ENCODE measurements around the gene ZNF800. TPM values are rescaled to one million over a fixed set of nuclear protein-coding genes. Genes with fewer than 3 reads are reported as not detected.

The ZNF800 gene
- total RNA-seq (2014; rRNA removed; shearing (Covaris generic)) = 16.9 and 19.9 TPM in 2 replicates
- polyA plus RNA-seq (2016; fragmentation: Nextera tagmentation; extraction: Ambion mirVana) = 20.3 and 20.8 TPM in 2 replicates

DNA sequence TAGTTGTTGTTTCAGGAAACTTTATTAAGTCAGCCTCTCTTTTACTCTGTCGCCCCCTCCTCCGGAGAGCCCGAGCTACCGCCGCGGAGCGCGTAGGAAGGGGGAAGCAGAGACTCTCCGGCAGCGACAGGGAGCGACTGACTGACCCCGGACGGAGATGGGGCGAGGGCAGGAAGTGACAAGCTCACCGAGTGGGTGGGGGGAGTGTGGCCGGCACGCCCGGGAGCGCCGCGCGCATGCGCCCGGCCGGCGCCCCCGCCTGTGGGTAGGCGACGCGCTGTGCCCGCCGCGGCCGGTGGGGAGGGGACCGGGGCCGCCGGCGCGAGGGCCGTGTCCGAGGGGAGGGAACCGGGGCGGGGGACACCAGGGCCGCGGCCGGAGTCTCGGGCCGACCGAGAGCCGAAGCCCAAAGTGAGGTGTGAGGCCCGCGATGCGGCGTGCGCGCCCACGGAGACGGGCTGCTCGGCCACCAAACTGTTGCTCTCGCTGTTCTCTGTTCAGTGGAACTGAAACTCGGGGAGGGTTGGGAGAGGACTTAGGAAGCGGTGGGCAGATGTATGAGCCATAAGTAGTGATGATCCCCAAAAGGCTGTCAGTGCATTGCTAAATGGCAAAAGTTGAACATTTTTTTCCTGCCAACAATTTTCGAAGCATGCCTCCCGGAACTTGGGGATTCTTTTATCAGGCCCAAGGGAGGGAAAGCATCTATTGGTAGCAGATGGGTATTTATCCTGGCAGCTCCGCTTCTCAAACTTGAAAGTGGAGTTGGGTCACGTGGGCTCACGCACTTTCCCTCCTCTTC is at the start of gene ZNF800:
Gene ZNF800 (minus strand): TSS at position 143 of the 802 bp plus-strand sequence. CDS start 1,151 bp downstream, outside the sequence.
- in situ Hi-C loops (cut with MboI) = no loop called here
- peak within 1 kb of the TSS; percentile 85 for H3K27ac ChIP-seq
- H2AFZ ChIP-seq = peak within 1 kb of the TSS; percentile 84
- peak within 1 kb of the TSS; percentile 95 for H3K9ac ChIP-seq
- H3K79me2 ChIP-seq (ENCODE audit: insufficient read depth) = peaks cover 45% of the 10 kb centered on the region
- 0 to 1% methylated on average over 27 to 67 of the region's 67 CpGs for WGBS, 2 experiments (ENCODE audit: low coverage in 1 of 2, low lambda C conversion rate in 2 of 2, missing lambda C conversion rate in 2 of 2)
- H3F3A ChIP-seq (ENCODE audit: insufficient read depth) = peaks cover 8% of the 10 kb centered on the region; the same call in 1 of the 2 replicates
- DNase-seq = peak; percentile 91
- TF ChIP-seq EZH2 (IDR thresholded peaks at IDR 0.05; ENCODE audit: insufficient read depth, poor library complexity, severe bottlenecking) = no peak
- no peak for TF ChIP-seq EZH2phosphoT487 (IDR thresholded peaks at IDR 0.05; ENCODE audit: insufficient read depth, low read depth)
- H4K20me1 ChIP-seq (ENCODE audit: insufficient read depth) = no peaks in the 10 kb centered on the region
- peak within 1 kb of the TSS; percentile 96 for H3K4me2 ChIP-seq (ENCODE audit: unreplicated experiment)
- no peaks in the 10 kb centered on the region for H3K9me2 ChIP-seq (ENCODE audit: insufficient read depth)
- H3K27me3 ChIP-seq (replicated peaks; ENCODE audit: insufficient read depth) = no peaks in the 10 kb centered on the region
- no peaks in the 10 kb centered on the region for H3K9me3 ChIP-seq (ENCODE audit: low read depth)
- H3K4me1 ChIP-seq (ENCODE audit: insufficient read depth) = peaks cover 25% of the 10 kb centered on the region
- peak within 1 kb of the TSS; percentile 87 for H3K4me3 ChIP-seq
- peaks cover 16% of the 10 kb centered on the region for H3K36me3 ChIP-seq (ENCODE audit: low read depth)

- no peak overlapping the region for H3K4me2 ChIP-seq (ENCODE audit: unreplicated experiment)
- H3K9me3 ChIP-seq (ENCODE audit: low read depth) = no peaks in the 10 kb centered on the region
- no peaks in the 10 kb centered on the region for H3K79me2 ChIP-seq (ENCODE audit: insufficient read depth)
- H3K9ac ChIP-seq = no peak overlapping the region
- peaks cover 20% of the 10 kb centered on the region for H3K4me1 ChIP-seq (ENCODE audit: insufficient read depth)
- H2AFZ ChIP-seq = no peak overlapping the region
- no peak overlapping the region for H3K27ac ChIP-seq
- no peak for DNase-seq
- no peaks in the 10 kb centered on the region for H3K9me2 ChIP-seq (ENCODE audit: insufficient read depth)
- WGBS, 2 experiments (ENCODE audit: low coverage in 1 of 2, low lambda C conversion rate in 2 of 2, missing lambda C conversion rate in 2 of 2) = 49 to 67% methylated on average over 2 of the region's 2 CpGs
- 0 out of 2 replicates have a peak, but pooled peaks cover 12% of the 10 kb centered on the region for H3F3A ChIP-seq (ENCODE audit: insufficient read depth)
- no peaks in the 10 kb centered on the region for H3K36me3 ChIP-seq (ENCODE audit: low read depth)
- no peaks in the 10 kb centered on the region for H3K27me3 ChIP-seq (replicated peaks; ENCODE audit: insufficient read depth)
- TF ChIP-seq EZH2 (IDR thresholded peaks at IDR 0.05; ENCODE audit: insufficient read depth, poor library complexity, severe bottlenecking) (no peak), EZH2phosphoT487 (IDR thresholded peaks at IDR 0.05; ENCODE audit: insufficient read depth, low read depth) (no peak)
- H4K20me1 ChIP-seq (ENCODE audit: insufficient read depth) = no peaks in the 10 kb centered on the region
- H3K4me3 ChIP-seq = no peak overlapping the region
- in situ Hi-C loops (cut with MboI) = no loop called here
These were observed 47.7 kb upstream of the ZNF800 start for GRCh38 chr7:127440206-127440605.

DNA sequence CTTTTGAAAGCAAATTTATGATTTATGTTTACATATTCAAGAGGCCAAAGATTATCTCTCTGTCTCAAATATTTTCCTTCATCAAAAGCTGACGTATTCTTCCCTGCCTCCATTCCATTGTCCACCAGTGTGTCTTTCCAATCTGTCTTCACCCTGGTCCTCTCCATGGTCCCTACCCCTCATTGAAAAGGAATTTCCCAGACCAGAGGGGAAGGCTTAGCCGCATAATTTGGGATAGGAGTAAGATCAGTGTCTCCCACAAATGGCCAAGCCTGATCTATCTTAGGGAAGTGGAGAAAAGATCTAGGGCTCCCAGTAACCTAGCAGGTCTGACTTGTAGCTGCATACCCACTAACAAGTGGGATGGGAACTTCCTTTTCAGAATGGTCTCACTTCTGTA is 46.3 kb upstream of the ZNF800 start:
- H3K27ac ChIP-seq = no peak overlapping the region
- TF ChIP-seq EZH2phosphoT487 (IDR thresholded peaks at IDR 0.05; ENCODE audit: insufficient read depth, low read depth) (no peak), EZH2 (IDR thresholded peaks at IDR 0.05; ENCODE audit: insufficient read depth, poor library complexity, severe bottlenecking) (no peak)
- in situ Hi-C loops (cut with MboI) = no loop called here
- H3K36me3 ChIP-seq (ENCODE audit: low read depth) = no peaks in the 10 kb centered on the region
- DNase-seq = no peak
- H3K79me2 ChIP-seq (ENCODE audit: insufficient read depth) = no peaks in the 10 kb centered on the region
- no peak overlapping the region for H3K9ac ChIP-seq
- no peaks in the 10 kb centered on the region for H3K9me3 ChIP-seq (ENCODE audit: low read depth)
- no peak overlapping the region for H3K4me3 ChIP-seq
- no peaks in the 10 kb centered on the region for H3K9me2 ChIP-seq (ENCODE audit: insufficient read depth)
- no peak overlapping the region for H2AFZ ChIP-seq
- no peaks in the 10 kb centered on the region for H4K20me1 ChIP-seq (ENCODE audit: insufficient read depth)
- 0 out of 2 replicates have a peak, but pooled peaks cover 7% of the 10 kb centered on the region for H3K27me3 ChIP-seq (replicated peaks; ENCODE audit: insufficient read depth)
- 0 out of 2 replicates have a peak, but pooled peaks cover 12% of the 10 kb centered on the region for H3F3A ChIP-seq (ENCODE audit: insufficient read depth)
- WGBS, 2 experiments (ENCODE audit: low coverage in 1 of 2, low lambda C conversion rate in 2 of 2, missing lambda C conversion rate in 2 of 2) = 44 to 55% methylated on average over 2 of the region's 2 CpGs
- peaks cover 20% of the 10 kb centered on the region for H3K4me1 ChIP-seq (ENCODE audit: insufficient read depth)
- no peak overlapping the region for H3K4me2 ChIP-seq (ENCODE audit: unreplicated experiment)

DNA sequence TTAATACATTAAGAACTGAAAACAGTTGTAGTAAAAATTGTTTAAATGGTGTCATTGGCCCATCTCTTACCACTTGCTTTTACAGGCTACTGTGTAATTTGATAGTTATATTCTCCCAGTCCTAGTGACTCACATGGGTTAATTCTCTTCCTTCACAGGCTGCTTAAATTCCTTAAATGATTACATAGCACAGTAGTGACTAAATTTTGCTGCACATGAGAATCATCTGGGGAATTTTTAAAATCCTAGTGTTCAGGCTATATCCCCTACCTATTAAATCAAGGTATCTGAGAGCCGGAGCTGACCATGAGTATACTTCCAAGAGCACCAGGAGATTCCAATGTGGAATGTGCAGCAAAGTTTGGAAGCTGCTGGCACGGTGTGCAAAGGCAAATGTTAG is 45.3 kb upstream of the ZNF800 start:
- H3K27ac ChIP-seq = no peak overlapping the region
- no peak overlapping the region for H3K4me3 ChIP-seq

More for the DNA sequence above, 45.3 kb upstream of the ZNF800 start:
- in situ Hi-C loops (cut with MboI) = no loop called here
- H4K20me1 ChIP-seq (ENCODE audit: insufficient read depth) = no peaks in the 10 kb centered on the region
- H3K79me2 ChIP-seq (ENCODE audit: insufficient read depth) = no peaks in the 10 kb centered on the region
- peak overlapping the region; percentile 54 for H3K4me2 ChIP-seq (ENCODE audit: unreplicated experiment)
- H3K9me2 ChIP-seq (ENCODE audit: insufficient read depth) = no peaks in the 10 kb centered on the region
- H2AFZ ChIP-seq = no peak overlapping the region
- no peak overlapping the region for H3K9ac ChIP-seq
- TF ChIP-seq EZH2phosphoT487 (IDR thresholded peaks at IDR 0.05; ENCODE audit: insufficient read depth, low read depth) (no peak), EZH2 (IDR thresholded peaks at IDR 0.05; ENCODE audit: insufficient read depth, poor library complexity, severe bottlenecking) (no peak)
- no peaks in the 10 kb centered on the region for H3K9me3 ChIP-seq (ENCODE audit: low read depth)
- 14 to 17% methylated on average over 2 of the region's 2 CpGs for WGBS, 2 experiments (ENCODE audit: low coverage in 1 of 2, low lambda C conversion rate in 2 of 2, missing lambda C conversion rate in 2 of 2)
- no peaks in the 10 kb centered on the region for H3K36me3 ChIP-seq (ENCODE audit: low read depth)
- 0 out of 2 replicates have a peak, but pooled peaks cover 7% of the 10 kb centered on the region for H3K27me3 ChIP-seq (replicated peaks; ENCODE audit: insufficient read depth)
- H3K4me1 ChIP-seq (ENCODE audit: insufficient read depth) = peaks cover 20% of the 10 kb centered on the region
- peak; percentile 79 for DNase-seq
- 0 out of 2 replicates have a peak, but pooled peaks cover 12% of the 10 kb centered on the region for H3F3A ChIP-seq (ENCODE audit: insufficient read depth)

All from GM23248 (cell line).